Panc1 (cell line): Measurements from ENCODE around the gene UIMC1. TPM values are rescaled to one million over a fixed set of nuclear protein-coding genes. Genes with fewer than 3 reads are reported as not detected.

Experiments
- ATAC-seq: fragments of 200-7000 bp; cut with Tn5 transposase; 2 replicates; pipeline ENCODE4 v1.9.1; 2020; ENCODE audit warnings: mild to moderate bottlenecking, moderate library complexity
- BruUV-seq: library from RNA; stranded (reverse); fragments of 400-500 nt; replicated peaks from 2 replicates; lab custom pipeline; 2021; lab: Mats Ljungman, UMichigan
- CTCF ChIA-PET: fragments of 300-600 bp; sonication (Branson Sonifier 250); formaldehyde crosslinking; loops from one replicate; lab custom pipeline; 2022; ENCODE audit warnings: antibody characterized with exemption; lab: Charles Lee
- POLR2A ChIA-PET: fragments of 300-600 bp; sonication (Branson Sonifier 250); formaldehyde crosslinking; loops from one replicate; lab custom pipeline; 2022; ENCODE audit warnings: antibody characterized with exemption; lab: Charles Lee
- DNase-seq: peaks from one replicate; pipeline ENCODE4 v3.0.0-alpha.2; 2010; ENCODE audit warnings: low read depth, low spot score
- H3K27ac ChIP-seq: 2 replicates; pipeline ENCODE4 v1.5.1; 2011; ENCODE audit warnings: mild to moderate bottlenecking, low read length, inconsistent platforms
- H3K27me3 ChIP-seq: fragments of 200-500 bp; sonication (Bioruptor generic); 2 replicates; pipeline ENCODE4 v1.6.0; 2014; ENCODE audit warnings: low read length, inconsistent platforms; ENCODE audit not compliant: control insufficient read depth, insufficient read depth
- H3K36me3 ChIP-seq: fragments of 200-500 bp; sonication (Bioruptor generic); 2 replicates; pipeline ENCODE4 v1.5.1; 2014; ENCODE audit warnings: inconsistent platforms, mild to moderate bottlenecking, low read length, moderate library complexity; ENCODE audit not compliant: control insufficient read depth, insufficient read depth
- H3K4me1 ChIP-seq: 2 replicates; pipeline ENCODE4 v1.5.1; 2011; ENCODE audit warnings: inconsistent platforms, mild to moderate bottlenecking, low read length, moderate library complexity; ENCODE audit not compliant: control insufficient read depth, insufficient read depth
- H3K4me3 ChIP-seq, 2 experiments: 2 replicates each; pipeline ENCODE4 v1.5.1; 2011 to 2012; ENCODE audit warnings: low read depth in 2 of 2, low read length in 2 of 2, mild to moderate bottlenecking in 2 of 2, inconsistent platforms in 1 of 2, moderate library complexity in 1 of 2
- H3K9me3 ChIP-seq: fragments of 200-500 bp; sonication (Bioruptor generic); 2 replicates; pipeline ENCODE4 v1.5.1; 2014; ENCODE audit warnings: low read depth, mild to moderate bottlenecking, inconsistent platforms, low read length, moderate library complexity; ENCODE audit not compliant: control insufficient read depth, insufficient read depth
- CTCF ChIP-seq: fragments of 450-650 bp; IDR thresholded peaks from 2 replicates; pipeline ENCODE4 v1.5.1; 2017; ENCODE audit warnings: mild to moderate bottlenecking
- POLR2AphosphoS5 ChIP-seq: IDR thresholded peaks from 2 replicates; pipeline ENCODE4 v1.6.1; 2012; ENCODE audit warnings: mild to moderate bottlenecking, low read depth, low read length, moderate library complexity
- REST ChIP-seq, 2 experiments: IDR thresholded peaks; 2 replicates each; pipeline ENCODE4 v1.6.1; 2011 to 2012; ENCODE audit warnings: low read depth in 2 of 2, control low read depth in 1 of 2, low read length in 1 of 2, mild to moderate bottlenecking in 1 of 2, moderate library complexity in 1 of 2; ENCODE audit not compliant: insufficient read depth in 1 of 2
- SIN3A ChIP-seq: IDR thresholded peaks from 2 replicates; pipeline ENCODE4 v1.6.1; 2012; ENCODE audit warnings: low read depth, mild to moderate bottlenecking, low read length, moderate library complexity, borderline replicate concordance; ENCODE audit not compliant: insufficient read depth
- TCF7L2 ChIP-seq: IDR thresholded peaks from 2 replicates; pipeline ENCODE4 v1.6.1; 2011; ENCODE audit warnings: mild to moderate bottlenecking, low read depth, low read length, inconsistent platforms
- in situ Hi-C: cut with HindIII; loops from 2 replicates; pipeline ENCODE4 v1.10.0; 2016; ENCODE audit warnings: low sequenced_read_pairs, low pct_unique_long_range_greater_than_20kb
- intact Hi-C: fragments of 100-400 bp; cut with micrococcal nuclease; formaldehyde crosslinking; loops from one replicate; pipeline ENCODE4 v1.10.0; 2022; ENCODE audit not compliant: unreplicated experiment
- total RNA-seq: library from RNA; stranded (reverse); gene quantifications from one replicate; pipeline ENCODE4 v1.2.1, GENCODE V29; 2021; ENCODE audit not compliant: unreplicated experiment

UIMC1 gene
- total RNA-seq, 1 experiment from 2014 or later = 37.1 TPM

GRCh38 chr5:176899946-176900779 lies 106.4 kb downstream of the UIMC1 start:
- Histone ChIP-seq H3K4me3 (no peak overlapping the region), H3K27ac (no peak overlapping the region), H3K27me3 (no peaks in the 10 kb centered on the region), H3K9me3 (no peaks in the 10 kb centered on the region), H3K36me3 (peaks cover 8% of the 10 kb centered on the region), H3K4me1 (no peaks in the 10 kb centered on the region)
- in situ Hi-C loops (no loop called here), intact Hi-C loops (no loop called here)
- DNase-seq (no peak), ATAC-seq (peak; percentile 44; the same call in 1 of the 2 replicates)
- no peak for TF ChIP-seq TCF7L2
- no peak for TF ChIP-seq CTCF
- TF ChIP-seq SIN3A = no peak
- TF ChIP-seq REST (IDR thresholded peaks at IDR 0.05; ENCODE audit: insufficient read depth in 1 of 2, low read depth in 2 of 2, low read length in 1 of 2) = no peak
- TF ChIP-seq POLR2AphosphoS5 = no peak
- POLR2A ChIA-PET = no interaction called here
- CTCF ChIA-PET = interaction anchor here (0.6 to 1.4 kb wide), 2 partner anchors 10 to 240 kb away, joined by 4 to 6 read pairs; no protein-coding TSS in a partner anchor
- BruUV-seq = no TSS peak

- Histone ChIP-seq H3K27me3 (no peaks in the 10 kb centered on the region), H3K36me3 (peaks cover 2% of the 10 kb centered on the region), H3K4me3 (no peak within 1 kb of the TSS), H3K4me1 (no peaks in the 10 kb centered on the region), H3K9me3 (no peaks in the 10 kb centered on the region), H3K27ac (no peak within 1 kb of the TSS)
- intact Hi-C loops = no loop called here
- ChIA-PET POLR2A (interaction anchor here (0.6 to 0.7 kb wide), 2 partner anchors 471 to 1134 kb away, joined by 4 to 6 read pairs; no protein-coding TSS in a partner anchor), CTCF (interaction anchor here (1.4 kb wide), 1 partner anchor 239 kb away, joined by 6 read pairs; no protein-coding TSS in a partner anchor)
- BruUV-seq = no TSS peak
- in situ Hi-C loops = no loop called here
- ATAC-seq (no peak), DNase-seq (no peak)
- TF ChIP-seq REST (IDR thresholded peaks at IDR 0.05; ENCODE audit: insufficient read depth in 1 of 2, low read depth in 2 of 2, low read length in 1 of 2) (no peak), TCF7L2 (no peak), CTCF (no peak), POLR2AphosphoS5 (no peak), SIN3A (no peak)
Observed at GRCh38 chr5:176899296-176899891, 107.2 kb downstream of the UIMC1 start, which contains the start of gene HK3. HK3 (minus strand) TSS chr5:176899346; CDS start chr5:176896159, 3,187 bp downstream.
